Activated naive CD8-positive, alpha-beta T cell treated with anti-CD3 and anti-CD28 coated beads, Interleukin-2, amount 50 U/mL, for 16 hours (primary cell): ENCODE data around the gene SPTBN5.

Experiments
- DNase-seq: peaks from one replicate; pipeline ENCODE4 v3.0.0-alpha.2; 2020; ENCODE audit warnings: low read depth, low spot score

The SPTBN5 gene

DNA sequence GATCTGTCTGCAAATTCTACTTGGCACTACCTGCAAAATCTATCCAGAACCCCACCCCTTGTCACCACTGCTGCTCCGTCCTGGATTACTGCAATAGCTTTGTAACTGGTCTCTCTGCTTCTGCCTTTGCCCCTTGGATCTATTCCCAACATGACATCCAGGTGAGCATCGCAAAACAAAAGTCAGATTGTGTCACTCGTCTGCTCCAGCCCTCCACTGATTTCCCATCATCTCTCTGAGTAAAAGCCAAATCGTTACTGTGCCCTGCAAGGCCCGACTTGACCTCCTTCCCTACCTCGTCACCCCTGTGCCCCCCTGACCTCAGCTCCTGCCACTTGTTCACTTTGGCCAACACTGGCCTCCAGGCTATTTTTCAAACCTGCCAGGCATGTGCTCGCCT, 9.4 kb downstream of the SPTBN5 start:
- DNase-seq, result no peak

DNA sequence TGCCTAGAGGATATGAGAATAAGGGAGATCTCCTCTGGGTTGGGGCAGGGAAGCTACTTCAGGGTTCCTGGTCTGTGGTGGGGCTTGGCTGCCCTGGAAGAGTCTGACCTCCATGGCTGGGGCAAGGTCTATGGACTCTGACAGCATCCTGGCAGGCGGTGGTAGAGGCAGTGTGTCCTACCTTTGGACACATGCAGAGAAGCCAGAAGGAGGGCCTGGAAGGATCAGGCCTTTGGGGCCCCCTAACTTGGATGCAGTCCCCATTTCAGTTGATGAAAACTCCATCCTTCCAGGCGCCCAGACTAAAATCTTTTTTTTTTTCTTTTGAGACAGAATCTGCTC, 10.4 kb downstream of the SPTBN5 start:
- DNase-seq, result no peak

DNA sequence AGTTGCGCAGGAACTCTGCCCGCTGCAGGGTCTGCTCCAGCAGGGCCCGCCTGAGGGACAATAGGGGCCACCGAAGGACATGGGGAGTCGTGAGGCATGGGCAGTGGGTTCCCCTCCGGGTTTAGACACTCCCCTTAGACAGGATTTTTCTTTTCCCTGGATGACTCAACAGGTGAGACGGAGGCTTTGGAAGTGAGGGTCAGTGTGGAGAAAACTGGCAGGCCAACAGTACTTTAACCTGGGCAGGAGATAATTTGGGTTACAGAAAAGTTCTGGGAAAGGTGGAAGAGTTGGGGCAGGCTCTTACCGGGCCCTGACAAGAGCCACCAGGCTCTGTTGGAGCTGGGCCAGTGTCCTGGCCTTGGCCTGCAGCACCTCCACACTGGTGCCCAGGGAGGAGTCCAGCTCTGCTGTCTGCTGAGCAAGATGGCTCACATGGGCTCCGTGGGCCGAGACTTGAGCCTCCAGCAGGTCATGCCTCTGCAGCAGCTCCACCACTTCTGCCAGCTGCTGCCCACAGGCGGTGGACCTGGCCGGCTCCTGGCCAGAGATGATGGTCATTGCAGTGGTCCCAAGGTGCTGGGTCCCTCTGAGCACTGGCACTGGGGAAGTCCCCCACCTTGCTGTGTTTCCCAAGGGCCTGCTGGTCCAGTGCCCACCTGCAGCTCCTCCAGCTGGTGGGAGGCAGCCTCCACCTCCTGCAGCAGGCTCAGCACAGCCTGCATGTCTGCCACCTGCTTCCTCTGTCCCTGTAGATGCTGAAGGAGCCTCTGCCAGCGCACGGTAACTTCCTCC, 11.0 kb downstream of the SPTBN5 start:
- DNase-seq, result no peak

DNA sequence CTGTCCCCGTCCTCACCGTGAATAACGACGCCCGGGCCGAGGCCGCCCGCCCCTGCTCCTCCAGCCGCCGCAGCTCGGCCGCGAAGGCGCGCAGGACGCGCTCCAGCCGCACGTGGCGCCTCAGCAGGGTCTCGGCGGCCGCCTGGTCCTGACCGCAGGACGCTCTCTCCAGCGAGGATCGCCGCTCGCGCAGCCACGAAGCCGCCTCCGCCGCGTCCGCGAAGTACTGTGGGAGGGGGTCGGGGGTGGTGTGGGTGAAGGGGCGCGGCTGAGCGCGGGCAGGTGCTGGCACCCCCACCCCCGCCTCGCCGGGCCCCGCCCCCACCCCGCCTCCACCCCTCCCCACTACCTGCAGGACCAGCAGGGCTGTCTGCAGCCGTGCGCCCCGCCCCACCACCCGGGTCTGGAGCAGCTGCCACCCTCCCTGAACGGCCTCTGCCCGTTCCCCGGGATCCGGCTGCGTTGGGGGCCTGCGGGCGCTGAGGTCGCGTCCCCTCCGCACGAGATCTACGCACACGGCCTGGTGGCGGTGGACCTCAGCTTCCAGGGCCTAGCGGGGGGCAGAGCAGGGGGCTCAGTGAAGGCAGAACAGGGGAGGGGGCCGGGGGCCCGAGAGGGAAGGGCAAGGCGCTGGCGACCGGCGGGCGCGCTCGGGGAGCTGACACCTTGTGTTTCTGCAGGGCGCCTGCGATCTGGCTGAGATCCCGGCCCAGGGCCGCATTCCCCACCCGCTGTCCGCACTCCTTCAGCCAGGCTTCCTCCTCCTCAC, 11.7 kb downstream of the SPTBN5 start:
- no peak for DNase-seq

DNA sequence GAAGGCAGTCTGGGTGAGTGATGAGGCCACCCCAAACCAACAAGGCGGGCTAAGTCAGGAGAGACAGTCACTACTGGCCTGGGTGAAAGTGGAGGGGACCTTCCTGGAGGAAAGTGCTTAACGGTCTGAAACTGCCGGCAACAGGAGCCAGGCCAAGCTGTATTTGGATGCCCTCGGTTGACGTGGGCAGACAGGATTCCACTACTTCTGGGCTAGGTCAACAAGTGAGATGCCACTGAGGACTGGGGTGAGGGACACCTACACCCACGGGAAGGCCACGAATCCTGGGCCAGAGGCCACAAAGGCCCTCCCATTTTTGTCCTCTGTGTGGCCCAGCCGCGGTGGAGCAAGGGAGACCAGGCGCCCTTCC, 12.3 kb downstream of the SPTBN5 start:
- DNase-seq, result no peak

DNA sequence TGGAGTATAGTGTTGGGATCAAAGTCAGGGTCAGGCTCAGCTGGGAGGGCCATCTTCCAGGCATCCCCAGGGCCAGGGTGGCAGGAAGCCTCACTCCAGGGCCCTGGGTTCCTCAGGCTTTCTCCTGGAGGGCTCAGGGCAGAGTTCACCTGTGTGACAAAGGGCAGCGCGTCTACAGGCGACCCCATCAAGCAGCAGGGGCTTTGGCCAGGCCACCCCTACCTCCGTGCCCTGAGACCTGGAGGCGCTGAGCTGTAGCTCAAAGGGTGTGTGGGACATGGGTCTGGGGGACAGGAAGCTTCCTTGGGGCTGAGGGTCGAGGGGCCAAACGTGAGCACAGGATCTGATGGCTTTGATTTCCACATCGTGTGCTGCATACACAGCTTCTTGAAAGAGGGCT, 12.8 kb downstream of the SPTBN5 start:
- no peak for DNase-seq

DNA sequence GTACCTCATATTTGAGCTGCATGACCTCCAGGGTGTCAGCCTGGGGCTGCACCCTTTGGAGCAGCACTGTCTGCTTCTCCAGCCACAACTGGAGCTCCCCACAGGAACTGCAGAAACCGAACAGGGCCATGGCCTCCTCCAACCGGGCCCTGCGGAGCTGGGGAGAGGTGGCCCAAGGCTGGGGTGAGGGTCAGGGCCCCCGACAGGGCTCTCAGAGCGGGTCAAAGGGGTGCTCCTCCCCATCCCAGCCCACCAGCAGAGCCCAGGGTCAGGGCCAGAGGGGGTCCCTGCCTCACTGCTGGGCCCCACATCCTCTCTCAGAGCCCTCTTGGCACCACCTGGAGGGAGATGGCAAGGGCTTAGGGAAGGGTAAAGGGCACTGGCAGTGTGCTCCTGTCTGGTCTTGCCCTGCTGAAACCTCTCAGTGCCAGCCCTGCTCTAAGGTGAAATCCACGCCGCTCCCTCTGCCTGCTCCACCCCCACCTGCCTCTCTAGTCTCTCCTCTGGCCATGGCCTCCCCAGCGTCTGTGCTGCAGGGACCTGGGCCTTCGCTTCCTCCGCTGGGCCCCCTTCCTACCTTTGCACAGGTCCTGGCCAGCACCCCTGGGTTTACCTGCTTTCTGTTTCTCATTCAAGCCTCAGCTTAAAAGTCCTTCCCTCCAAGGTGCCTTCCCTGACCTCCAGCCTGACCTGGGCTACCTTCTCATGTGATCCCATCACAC, 13.5 kb downstream of the SPTBN5 start:
- DNase-seq, result no peak

DNA sequence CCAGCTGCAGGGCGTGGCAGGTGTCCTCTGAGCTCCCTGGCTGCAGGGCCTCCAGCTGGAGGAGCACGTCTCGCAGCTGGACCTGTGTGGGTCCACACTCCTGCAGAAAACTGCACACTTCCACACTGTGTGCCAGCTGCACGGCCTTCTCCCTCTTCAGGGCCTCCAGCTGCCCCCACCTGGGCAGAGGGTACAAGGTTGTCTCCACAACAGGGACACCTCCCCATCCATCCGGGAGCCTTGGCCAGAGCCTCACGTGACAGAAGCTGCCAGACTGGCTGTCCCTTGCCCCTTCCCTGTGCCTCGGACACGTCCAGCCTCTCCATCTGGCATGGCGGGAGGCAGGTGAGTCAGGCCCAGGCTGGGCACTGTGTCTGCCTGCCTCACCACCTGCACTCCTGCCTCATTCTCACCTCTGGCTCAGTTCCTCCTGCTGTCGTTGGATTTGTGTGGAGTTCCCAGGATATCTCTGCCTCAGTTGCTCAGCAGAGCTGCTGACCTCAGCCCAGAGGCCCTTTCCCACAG, 14.5 kb downstream of the SPTBN5 start:
- DNase-seq, result no peak

DNA sequence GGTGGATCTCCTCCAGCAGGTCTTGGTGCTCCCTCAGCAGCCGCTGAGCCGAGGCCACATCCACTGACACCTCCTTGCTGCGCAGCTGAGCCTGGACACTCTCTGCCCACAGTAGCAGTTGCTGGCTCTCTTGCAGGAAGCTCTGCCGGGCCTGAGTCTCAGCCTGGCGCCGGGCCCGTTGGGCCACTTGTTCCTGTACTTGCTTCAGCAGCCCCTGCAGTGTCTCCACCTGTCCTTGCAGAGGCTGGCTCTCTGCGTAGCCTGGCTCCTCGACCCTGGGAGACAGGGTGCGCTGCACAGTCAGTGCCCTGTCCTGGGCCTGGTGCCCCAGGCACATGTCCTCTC, 15.5 kb downstream of the SPTBN5 start:
- no peak for DNase-seq

DNA sequence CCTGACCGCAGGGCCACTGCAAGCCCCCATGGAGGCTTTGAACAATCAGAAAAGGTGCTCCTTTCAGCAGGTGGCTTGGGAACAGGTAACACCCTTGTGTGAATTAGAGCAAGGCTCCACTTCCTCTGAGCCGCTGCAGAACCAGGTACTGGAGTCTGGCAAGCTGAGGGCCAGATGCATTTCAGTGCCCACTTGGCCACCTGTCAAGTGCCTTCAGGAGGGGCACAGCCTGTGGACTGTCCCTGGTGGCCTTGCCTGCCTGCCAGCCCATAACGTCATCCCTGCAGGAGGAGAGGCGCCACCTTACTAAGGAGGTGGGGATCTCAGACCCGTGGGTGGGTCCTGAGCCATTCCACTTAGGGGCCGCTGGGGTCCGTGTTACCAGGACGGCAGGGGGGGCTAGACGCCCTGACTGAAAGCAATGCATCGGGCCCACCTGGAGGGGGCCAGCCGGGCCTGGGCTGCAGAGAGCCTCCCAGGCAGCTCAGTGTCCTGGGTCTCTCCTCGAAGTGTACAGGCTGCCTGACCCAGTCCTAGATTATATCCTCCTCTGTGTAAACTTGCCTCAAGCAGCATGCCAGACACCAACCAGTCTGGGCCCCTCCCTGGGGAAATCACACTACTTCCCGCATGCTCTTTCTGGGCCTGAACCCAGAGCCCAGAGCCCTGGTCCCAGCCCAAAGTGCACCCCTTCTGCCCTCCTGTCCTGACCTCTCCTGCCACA, 16.1 kb downstream of the SPTBN5 start:
- no peak for DNase-seq

DNA sequence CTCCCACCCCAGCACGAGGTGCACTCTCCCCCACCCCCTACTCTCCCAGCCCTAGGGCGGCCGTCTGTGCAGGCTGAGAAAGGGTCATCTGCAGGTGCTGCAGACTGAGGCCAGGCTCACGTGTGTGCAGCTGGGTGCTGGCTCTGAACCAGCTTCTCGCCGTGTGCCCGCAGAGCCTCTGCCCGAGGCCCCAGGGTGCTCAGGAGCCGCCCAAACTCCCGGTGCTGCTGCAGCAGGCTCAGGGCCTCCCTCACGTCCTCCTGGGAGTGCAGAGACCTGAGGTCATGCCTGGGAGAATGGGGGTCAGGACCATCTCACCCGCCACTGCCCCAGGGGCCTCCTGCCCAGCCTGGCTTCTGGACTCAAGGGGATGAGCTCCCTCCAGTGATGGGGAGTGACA, 17.2 kb downstream of the SPTBN5 start:
- DNase-seq, result no peak

DNA sequence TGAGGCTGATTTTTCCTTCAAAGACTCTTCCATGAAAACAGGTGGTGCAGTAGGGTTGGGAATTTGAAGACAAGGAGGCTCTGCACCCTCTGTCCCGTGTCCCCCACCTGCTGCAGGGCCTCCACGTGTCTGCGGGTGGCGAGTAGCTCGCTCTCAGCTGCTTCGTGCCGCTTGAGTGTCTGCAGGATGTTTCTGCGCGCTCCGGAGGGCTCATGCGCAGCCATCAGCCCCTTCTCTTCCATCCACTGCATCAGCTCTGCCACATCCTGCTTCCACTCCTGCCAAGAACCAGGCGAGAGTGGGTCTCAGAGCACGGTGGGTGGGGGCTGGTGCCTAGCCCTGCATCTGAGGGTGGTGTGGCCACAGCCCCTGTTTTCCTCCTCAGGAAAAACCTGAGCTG, 17.8 kb downstream of the SPTBN5 start:
- DNase-seq, result no peak

DNA sequence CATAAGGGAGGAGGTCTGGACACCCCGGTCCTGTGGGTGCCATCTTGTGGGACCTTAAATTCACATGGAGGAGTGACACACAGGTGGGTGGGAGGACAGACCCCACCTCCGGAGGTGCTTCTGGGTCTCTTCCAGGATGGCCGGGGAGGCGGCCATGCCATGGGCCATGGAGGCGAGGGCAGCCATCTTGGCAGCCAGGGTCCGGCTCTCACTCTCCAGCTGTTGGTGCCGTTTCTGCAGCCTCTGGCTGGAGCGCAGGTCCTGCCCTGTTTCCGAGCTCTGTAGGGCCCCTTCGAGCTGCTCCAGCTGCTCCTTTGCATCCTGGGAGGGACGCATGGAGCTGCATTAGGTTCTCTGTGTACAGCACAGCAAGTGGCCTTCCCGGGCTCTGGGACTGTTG, 19.1 kb downstream of the SPTBN5 start:
- no peak for DNase-seq

DNA sequence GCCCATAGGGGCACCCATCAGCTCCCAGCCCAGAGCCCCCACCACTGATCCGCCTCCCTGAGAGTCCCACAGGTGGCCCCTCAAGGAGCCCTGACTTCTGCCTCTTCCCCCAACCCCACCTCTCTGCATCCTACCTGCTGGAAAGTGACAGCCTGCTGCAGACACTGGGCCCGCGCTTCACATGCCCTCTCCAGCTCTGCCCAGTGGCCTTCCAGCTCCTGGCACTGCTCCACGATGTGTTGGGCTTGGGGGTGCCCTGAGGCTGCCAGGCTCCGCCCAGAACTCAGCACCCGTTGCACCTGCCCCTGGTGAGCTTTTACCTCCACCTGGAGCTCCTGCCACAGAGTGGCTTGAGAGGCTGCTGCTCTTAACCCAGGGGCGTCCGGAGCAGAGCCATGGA, 20.1 kb downstream of the SPTBN5 start:
- DNase-seq, result no peak

DNA sequence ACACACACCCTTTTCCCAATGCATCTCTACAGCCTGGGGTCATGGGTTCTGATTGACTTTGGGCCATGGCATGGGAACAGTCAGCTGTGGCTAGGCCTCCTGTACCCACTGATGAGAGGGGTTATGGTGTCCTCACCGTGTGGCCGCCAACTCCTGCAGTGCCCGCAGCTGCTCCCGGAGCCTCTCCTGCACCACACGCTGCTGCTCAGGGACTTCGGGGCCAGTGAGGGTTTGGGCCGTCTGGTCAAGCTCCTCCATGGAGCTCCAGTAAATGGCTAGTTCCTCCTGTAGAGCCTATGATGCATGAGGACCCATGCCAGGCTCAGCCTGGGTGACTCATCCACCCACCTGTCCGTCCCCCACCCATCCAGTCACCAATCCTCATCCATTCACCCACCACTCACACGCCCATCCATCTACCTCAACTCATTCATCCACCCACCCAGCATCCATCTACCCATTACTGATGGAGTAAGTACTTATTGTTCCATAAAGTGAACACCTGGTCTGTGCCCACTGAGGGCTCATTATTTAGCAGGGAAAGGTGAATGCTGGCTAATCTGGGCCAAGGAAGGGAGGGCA, 21.6 kb downstream of the SPTBN5 start:
- DNase-seq, result no peak

DNA sequence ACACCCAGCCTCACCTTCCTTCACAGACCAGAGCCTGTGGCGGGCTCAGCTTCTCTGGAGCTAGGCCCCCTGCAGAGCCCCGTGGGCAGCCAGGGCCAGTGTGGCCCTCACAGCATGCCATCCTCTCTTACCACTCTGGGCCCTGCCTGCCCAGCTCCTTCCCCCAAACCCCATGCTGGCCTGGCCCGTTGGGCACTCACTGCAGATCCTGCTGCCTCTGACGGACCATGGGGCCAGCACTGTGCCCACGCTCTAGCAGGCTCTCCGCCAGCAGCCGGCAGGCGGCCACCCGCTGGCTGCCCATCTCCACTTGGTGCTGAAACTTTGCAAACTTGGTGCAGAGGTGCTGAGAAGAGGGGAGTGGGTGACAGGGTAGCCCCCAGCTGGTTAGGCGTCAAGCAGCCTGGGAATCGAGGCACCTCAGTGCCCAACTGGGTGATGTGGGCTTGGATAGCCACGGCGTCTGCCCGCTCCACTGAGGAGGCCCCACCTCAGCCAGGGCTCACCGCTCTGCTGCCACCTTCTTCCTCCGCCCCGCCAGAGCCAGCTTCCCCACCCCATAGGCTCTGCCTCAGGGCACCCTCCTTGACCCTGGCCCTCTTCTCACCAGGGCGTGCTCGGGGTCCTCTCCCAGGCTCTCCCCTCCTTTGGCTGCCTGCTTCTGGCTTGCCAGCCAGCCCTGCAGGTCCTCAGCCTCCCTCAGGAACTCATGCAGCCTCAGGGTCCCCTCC, 22.5 kb downstream of the SPTBN5 start:
- DNase-seq, result no peak

DNA sequence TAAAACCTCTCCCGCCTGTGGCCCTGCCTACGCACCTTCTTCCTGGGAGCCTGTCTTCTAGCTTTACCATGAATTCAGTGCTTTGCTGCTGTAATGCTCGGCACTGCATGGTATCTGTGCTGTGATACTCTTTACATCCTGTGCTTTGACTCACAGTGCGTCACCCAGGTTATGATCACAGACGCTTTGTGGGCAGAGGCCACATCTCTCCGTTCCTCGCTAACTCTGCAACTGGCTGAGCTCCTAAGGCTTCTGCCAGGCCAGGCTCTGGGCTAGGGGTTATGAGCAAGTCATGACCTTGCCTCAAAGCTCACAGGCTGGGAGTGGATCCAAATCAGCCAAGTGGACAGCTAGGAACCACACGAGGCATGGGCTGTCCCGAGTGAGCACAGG, 23.2 kb downstream of the SPTBN5 start:
- DNase-seq, result no peak

DNA sequence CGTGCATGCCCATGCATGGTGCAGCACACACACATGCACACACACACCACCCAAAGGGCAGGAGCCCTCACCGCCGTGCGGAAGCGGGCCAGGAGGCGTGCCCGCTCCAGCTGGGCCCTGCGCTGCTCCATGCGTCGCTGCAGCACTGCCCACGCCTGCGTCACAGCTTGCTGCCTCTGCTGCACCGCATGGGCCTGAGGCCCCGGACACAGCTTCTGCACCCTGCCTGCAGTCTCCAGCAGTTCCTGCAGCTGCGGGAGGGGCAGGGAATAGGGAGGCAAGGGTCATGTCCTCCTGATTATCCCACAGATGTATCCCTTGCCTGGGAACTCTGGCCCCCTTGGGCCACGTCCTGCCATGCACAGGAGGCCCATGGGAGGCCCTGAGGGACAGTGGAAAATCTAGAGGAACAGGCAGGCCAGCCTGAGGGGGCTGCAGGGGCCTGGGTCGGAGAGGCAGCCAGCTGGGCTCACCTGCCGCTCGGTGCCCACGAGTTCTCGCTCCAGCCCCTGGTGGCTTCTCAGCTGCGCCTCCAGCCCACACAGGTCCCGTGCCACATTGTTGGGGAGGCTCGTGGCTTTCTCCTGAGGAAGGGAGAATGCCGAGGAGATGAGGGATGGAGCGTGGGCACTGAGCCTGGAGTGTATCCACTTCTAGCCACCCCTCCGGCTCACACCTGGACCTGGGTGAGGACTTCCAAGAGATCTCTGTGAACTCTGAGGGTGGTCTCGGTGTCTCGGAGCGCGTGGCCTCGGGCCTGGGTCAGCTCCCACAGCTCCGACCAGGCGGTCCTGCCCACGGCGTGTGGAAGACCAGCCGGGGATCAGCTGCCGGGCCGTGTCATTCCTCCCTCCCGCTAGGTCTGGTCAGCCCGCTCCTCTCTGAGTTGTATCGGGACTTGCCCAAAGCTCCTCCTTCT, 23.8 kb downstream of the SPTBN5 start:
- DNase-seq, result no peak

DNA sequence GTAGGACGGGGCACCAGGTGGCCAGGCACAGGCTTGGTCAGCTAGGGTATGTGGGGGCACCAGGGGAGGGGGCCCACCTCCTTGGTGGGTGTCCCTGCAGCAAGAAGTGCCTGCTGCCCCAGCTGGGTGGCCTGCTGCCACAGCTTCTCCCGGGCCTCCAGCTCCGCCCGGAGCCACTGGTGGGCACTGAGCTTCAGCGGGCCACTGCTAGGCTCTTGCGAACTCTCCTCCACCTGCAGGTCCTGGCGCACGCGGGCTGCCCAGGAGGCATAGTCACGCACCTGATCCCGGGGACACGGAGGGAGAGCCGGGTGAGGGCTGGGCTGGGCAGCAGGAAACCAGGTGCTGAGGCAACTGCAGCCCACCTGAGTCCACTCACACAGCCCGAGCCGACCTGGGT, 25.5 kb downstream of the SPTBN5 start:
- no peak for DNase-seq
